Coronary artery (tissue), 2 donors: ENCODE results near the gene ZDHHC14.

Experiments
- DNase-seq: peaks from one replicate; pipeline ENCODE4 v3.0.0-alpha.2; 2017; ENCODE audit warnings: low spot score
- H3K27ac ChIP-seq, 2 donors: fragments of 200-600 bp; sonication (generic); one replicate each; pipeline ENCODE4 v1.5.1; 2016 to 2019
- H3K4me3 ChIP-seq: fragments of 200-600 bp; sonication (generic); 2 replicates; pipeline ENCODE4 v1.5.1; 2016; ENCODE audit warnings: mild to moderate bottlenecking, moderate library complexity
- TF ChIP-seq, protein P1 (sequence below): fragments of 200-600 bp; sonication (generic); IDR thresholded peaks from one replicate; pipeline ENCODE4 v1.5.1; 2019; ENCODE audit warnings: antibody characterized with exemption

The ZDHHC14 gene

DNA sequence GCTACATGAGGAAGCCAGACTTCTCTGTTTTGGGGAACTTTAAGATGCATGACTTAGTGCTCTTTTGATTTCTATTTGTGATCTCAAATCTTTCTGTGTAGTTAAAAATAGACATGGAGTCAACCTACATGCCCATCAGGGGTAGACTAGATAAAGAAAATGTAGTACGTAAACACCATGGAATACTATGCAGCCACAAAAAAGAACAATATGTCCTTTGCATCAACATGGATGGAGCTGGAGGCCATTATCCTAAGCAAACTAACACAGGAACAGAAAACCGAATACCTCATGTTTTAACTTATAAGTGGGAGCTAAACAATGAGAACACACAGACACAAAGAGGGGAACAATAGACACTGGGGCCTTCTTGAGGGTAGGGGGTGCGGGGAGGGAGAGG, 102.8 kb downstream of the ZDHHC14 start:
- TF ChIP-seq, protein P1, sequence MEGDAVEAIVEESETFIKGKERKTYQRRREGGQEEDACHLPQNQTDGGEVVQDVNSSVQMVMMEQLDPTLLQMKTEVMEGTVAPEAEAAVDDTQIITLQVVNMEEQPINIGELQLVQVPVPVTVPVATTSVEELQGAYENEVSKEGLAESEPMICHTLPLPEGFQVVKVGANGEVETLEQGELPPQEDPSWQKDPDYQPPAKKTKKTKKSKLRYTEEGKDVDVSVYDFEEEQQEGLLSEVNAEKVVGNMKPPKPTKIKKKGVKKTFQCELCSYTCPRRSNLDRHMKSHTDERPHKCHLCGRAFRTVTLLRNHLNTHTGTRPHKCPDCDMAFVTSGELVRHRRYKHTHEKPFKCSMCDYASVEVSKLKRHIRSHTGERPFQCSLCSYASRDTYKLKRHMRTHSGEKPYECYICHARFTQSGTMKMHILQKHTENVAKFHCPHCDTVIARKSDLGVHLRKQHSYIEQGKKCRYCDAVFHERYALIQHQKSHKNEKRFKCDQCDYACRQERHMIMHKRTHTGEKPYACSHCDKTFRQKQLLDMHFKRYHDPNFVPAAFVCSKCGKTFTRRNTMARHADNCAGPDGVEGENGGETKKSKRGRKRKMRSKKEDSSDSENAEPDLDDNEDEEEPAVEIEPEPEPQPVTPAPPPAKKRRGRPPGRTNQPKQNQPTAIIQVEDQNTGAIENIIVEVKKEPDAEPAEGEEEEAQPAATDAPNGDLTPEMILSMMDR: no peak
- Histone ChIP-seq H3K4me3 (no peak overlapping the region), H3K27ac (no peak overlapping the region)
- DNase-seq: no peak

DNA sequence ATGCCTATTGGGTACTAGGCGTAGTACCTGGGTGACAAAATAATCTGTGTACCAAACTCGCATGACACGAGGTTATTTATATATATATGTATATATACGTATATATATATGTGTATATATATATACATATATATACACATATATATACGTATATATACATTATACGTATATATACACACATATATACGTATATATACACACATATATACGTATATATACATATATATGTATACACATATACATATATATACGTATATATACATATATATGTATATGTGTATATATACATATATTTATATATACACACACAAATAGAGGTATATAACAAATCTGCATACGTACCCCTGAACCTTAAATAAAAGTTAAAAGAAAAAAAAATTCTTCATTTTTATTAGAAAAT, 103.2 kb downstream of the ZDHHC14 start:
- Histone ChIP-seq H3K4me3 (no peak overlapping the region), H3K27ac (no peak overlapping the region)
- no peak for DNase-seq
- TF ChIP-seq, protein P1: no peak

DNA sequence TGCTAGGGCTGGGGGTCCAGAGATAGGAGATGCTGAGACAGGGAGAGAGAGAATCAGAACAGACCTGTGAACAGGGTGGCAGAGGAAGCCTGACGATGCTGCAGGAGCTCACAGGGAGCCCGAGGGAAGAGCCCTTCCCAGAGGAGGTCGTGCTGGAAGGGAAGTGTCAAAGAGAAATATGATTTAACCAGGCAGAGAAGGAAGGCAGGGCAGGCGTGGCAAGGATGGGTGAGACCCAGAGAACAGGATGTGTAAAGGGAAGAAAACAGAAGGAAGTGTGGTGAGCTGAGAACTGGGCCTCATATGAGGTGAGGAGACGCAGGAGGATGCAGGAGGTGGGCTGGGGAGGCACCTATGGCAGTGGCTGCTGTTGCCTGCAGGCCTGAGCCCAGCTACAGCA, 105.6 kb downstream of the ZDHHC14 start:
- H3K4me3 ChIP-seq: no peak overlapping the region
- H3K27ac ChIP-seq: no peak overlapping the region
- TF ChIP-seq, protein P1: no peak

DNA sequence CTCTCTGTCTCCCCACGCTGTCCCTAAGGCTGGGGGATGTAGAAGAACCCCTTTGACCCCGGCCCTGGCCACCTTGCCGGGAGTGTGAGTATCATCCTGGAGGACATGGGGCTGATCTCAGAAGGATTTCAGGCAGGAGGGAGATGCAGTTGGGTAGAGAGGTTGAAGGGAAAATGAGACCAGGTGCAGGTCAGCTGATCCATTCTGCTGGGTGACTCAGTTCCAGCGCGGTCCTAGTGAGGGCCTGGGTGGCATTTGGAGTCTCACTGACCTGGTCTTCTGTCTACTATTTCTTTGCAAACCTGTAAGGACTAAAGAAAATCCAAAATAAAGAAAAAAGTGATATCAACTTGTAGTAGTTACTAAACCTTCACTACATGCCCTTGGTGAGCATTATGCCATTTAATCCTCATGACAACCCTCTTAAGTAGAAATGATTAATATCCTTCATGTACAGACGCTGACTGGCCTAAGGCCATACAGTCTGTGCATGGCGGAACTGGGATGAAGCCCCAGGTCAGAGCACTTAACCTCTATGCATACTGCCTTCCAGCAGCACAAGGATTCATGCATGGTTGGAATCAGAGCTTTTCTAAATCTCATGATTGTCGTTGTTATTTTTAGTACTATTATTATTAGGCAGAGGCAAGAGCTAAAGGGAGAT, 106.3 kb downstream of the ZDHHC14 start:
- Histone ChIP-seq H3K27ac (no peak overlapping the region), H3K4me3 (no peak overlapping the region)
- TF ChIP-seq, protein P1: no peak
- no peak for DNase-seq

More for the DNA sequence above, 105.6 kb downstream of the ZDHHC14 start:
- DNase-seq: no peak

DNA sequence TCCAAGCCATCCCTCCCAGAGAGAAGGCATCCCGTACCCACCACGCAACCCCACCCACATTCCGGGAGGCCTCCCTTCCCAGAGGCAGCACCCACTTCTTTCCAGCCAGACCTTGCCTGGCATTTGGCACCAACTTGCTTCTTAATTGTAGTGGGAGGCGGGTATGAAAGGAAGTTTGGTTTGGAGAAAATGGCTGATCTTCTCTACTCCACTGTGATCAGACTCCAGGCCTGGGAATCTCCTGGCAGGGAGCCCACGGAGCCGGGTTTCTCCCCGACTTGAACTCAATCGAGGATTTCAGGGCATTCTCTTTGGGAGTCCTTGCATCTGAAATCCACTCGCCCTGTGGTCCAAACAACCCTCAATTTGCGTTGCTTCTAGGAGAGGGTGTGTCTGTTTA, 107.1 kb downstream of the ZDHHC14 start:
- TF ChIP-seq, protein P1: no peak
- no peak overlapping the region for H3K27ac ChIP-seq
- no peak for DNase-seq
- H3K4me3 ChIP-seq: no peak overlapping the region

DNA sequence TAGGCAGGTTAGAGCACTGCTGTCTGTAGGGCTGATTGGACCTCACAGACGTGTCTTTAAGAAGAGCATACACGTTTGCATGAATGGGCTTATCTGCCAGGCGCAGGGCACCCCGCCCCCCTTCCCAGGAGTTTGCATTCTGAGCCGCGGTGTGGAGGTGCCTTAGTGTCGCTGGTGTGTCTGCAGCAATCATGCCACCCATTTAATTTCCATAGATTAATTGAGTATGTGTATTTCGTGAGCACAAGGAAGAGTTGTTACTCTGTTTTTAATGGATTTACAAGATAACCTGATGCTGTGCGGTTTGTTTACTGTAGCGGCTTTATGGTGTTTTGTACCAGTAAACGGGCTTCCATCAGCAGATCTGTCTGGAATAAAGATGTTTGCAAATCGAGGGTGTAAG, 107.7 kb downstream of the ZDHHC14 start:
- DNase-seq: no peak
- H3K4me3 ChIP-seq: no peak overlapping the region
- no peak overlapping the region for H3K27ac ChIP-seq
- TF ChIP-seq, protein P1: no peak

DNA sequence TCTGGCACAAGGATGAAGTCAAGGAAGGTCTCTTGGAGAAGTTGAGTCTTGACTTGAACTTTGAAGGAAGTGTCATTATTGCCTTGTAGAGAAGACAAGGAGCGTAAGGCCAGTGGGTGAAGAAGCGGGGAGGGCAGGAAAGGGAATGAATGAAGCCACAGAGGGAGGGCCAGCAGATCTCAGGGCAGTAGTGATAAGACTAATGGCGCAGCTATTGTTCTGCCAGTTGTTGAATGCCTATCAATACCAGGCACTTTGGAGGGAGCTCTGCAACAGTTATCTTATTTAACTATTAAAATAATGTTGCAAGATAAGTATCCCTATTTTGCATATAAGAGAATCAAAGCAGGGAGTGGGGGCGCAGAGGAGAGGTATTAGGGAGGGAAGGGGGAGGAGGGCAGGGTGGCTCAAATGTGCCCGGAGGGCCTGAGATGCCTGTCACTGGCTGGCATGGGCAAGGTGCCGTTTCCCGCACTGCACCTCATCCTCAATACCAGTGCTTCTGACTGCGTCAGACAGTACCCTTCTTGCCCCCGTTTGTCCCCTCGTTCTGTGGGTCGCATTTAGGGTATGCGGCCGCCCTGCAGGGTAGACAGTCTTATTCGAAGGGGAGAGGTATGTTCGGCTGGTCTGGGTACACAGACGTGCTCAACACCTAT, 109.8 kb downstream of the ZDHHC14 start:
- H3K4me3 ChIP-seq: no peak overlapping the region
- TF ChIP-seq, protein P1: no peak
- DNase-seq: no peak

More for the DNA sequence above, 109.8 kb downstream of the ZDHHC14 start:
- H3K27ac ChIP-seq: no peak overlapping the region
